ENCODE data around the gene ZNF469.
"Not testable (repeated sequence)": the region's sequence is repeated elsewhere in the genome, so short reads cannot be mapped to it uniquely, and the experiment has no call there.

The ZNF469 gene

GRCh38 chr16:88408561-88409142 lies 25.9 kb downstream of the ZNF469 start:
- DNase-seq (ENCODE audit: low read depth in 2 of 2) = no peak

- no peak for DNase-seq (ENCODE audit: low read depth in 2 of 2)
Measured at GRCh38 chr16:88409296-88410065, 26.7 kb downstream of the ZNF469 start.

- not testable (repeated sequence) for DNase-seq (ENCODE audit: low read depth in 2 of 2)
Measured at GRCh38 chr16:88410297-88410968, 27.7 kb downstream of the ZNF469 start.

- DNase-seq (ENCODE audit: low read depth in 2 of 2) = no peak
Measured at GRCh38 chr16:88411951-88412576, 29.3 kb downstream of the ZNF469 start.

- no peak for DNase-seq (ENCODE audit: low read depth in 2 of 2)
Measured at GRCh38 chr16:88412766-88413165, 30.0 kb downstream of the ZNF469 start.

- DNase-seq (ENCODE audit: low read depth in 2 of 2) = no peak
Measured at GRCh38 chr16:88413231-88413630, 30.5 kb downstream of the ZNF469 start.

- no peak for DNase-seq (ENCODE audit: low read depth in 2 of 2)
Measured at GRCh38 chr16:88413631-88414030, 30.9 kb downstream of the ZNF469 start.

- no peak for DNase-seq (ENCODE audit: low read depth in 2 of 2)
Measured at GRCh38 chr16:88414521-88415380, 32.0 kb downstream of the ZNF469 start.

- no peak for DNase-seq (ENCODE audit: low read depth in 2 of 2)
Measured at GRCh38 chr16:88415381-88415705, 32.6 kb downstream of the ZNF469 start.

GRCh38 chr16:88415713-88416323 lies 33.1 kb downstream of the ZNF469 start:
- no peak for DNase-seq (ENCODE audit: low read depth in 2 of 2)

- no peak for DNase-seq (ENCODE audit: low read depth in 2 of 2)
Measured at GRCh38 chr16:88416686-88417085, 33.9 kb downstream of the ZNF469 start.

- DNase-seq (ENCODE audit: low read depth in 2 of 2) = no peak
Measured at GRCh38 chr16:88417684-88418476, 35.1 kb downstream of the ZNF469 start.

GRCh38 chr16:88418869-88419268 lies 36.1 kb downstream of the ZNF469 start:
- no peak for DNase-seq (ENCODE audit: low read depth in 2 of 2)

- no peak for DNase-seq (ENCODE audit: low read depth in 2 of 2)
Measured at GRCh38 chr16:88419790-88420189, 37.0 kb downstream of the ZNF469 start.

- DNase-seq (ENCODE audit: low read depth in 2 of 2) = no peak
Measured at GRCh38 chr16:88420496-88420895, 37.7 kb downstream of the ZNF469 start.

GRCh38 chr16:88421301-88421700 lies 38.5 kb downstream of the ZNF469 start:
- DNase-seq (ENCODE audit: low read depth in 2 of 2) = no peak

- no peak for DNase-seq (ENCODE audit: low read depth in 2 of 2)
Measured at GRCh38 chr16:88421871-88422433, 39.2 kb downstream of the ZNF469 start.

- no peak for DNase-seq (ENCODE audit: low read depth in 2 of 2)
Measured at GRCh38 chr16:88422733-88423447, 40.1 kb downstream of the ZNF469 start.

GRCh38 chr16:88423448-88423850 lies 40.7 kb downstream of the ZNF469 start:
- no peak for DNase-seq (ENCODE audit: low read depth in 2 of 2)
